ENCODE data around the gene LRRC9.
"Not testable (repeated sequence)": the region's sequence is repeated elsewhere in the genome, so short reads cannot be mapped to it uniquely, and the experiment has no call there.

Gene LRRC9

GRCh38 chr14:60035177-60035576 lies 115.2 kb downstream of the LRRC9 start:
- TF ChIP-seq MYC (IDR thresholded peaks at IDR 0.05; ENCODE audit: low read depth, low read length) (no peak), CTCF (IDR thresholded peaks at IDR 0.05; ENCODE audit: low read depth, low read length) (no peak), POLR2A (IDR thresholded peaks at IDR 0.05; ENCODE audit: extremely low read depth, insufficient read length) (no peak)
- TF ChIP-seq, protein P1, sequence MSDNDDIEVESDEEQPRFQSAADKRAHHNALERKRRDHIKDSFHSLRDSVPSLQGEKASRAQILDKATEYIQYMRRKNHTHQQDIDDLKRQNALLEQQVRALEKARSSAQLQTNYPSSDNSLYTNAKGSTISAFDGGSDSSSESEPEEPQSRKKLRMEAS (IDR thresholded peaks at IDR 0.05; ENCODE audit: low read depth, low read length): no peak
- no peak for DNase-seq (ENCODE audit: low read depth)
- H3K4me3 ChIP-seq (ENCODE audit: low read depth, low read length): no peak overlapping the region

DNA sequence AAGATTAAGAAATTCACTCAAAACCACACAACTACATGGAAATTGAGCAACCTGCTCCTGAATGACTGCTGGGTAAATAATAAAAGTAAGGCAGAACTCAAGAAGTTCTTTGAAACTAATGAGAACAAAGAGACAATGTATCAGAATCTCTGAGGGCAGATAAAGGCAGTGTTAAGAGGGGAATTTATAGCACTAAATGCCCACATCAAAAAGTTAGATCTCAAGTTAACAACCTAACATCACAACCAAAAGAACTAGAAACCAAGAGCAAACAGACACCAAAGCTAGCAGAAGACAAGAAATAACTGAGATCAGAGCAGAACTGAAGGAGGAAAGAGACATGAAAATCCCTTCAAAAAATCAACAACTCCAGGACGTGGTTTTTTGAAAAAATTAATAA lies 128.0 kb downstream of the LRRC9 start:
- DNase-seq (ENCODE audit: low read depth); H3K4me3 ChIP-seq (ENCODE audit: low read depth, low read length): not testable (repeated sequence)

- no peak overlapping the region for H3K4me3 ChIP-seq (ENCODE audit: low read depth, low read length)
- no peak for TF ChIP-seq CTCF (IDR thresholded peaks at IDR 0.05; ENCODE audit: low read depth, low read length)
- TF ChIP-seq, protein P1 (IDR thresholded peaks at IDR 0.05; ENCODE audit: low read depth, low read length): no peak
- no peak for TF ChIP-seq POLR2A (IDR thresholded peaks at IDR 0.05; ENCODE audit: extremely low read depth, insufficient read length)
- DNase-seq (ENCODE audit: low read depth): peak; percentile 1
Observed at GRCh38 chr14:60051721-60052221, 131.8 kb downstream of the LRRC9 start.

- TF ChIP-seq POLR2A (IDR thresholded peaks at IDR 0.05; ENCODE audit: extremely low read depth, insufficient read length) (no peak), CTCF (IDR thresholded peaks at IDR 0.05; ENCODE audit: low read depth, low read length) (no peak), MYC (IDR thresholded peaks at IDR 0.05; ENCODE audit: low read depth, low read length) (no peak)
- TF ChIP-seq, protein P1 (IDR thresholded peaks at IDR 0.05; ENCODE audit: low read depth, low read length): no peak
- no peak for DNase-seq (ENCODE audit: low read depth)
- H3K4me3 ChIP-seq (ENCODE audit: low read depth, low read length): no peak overlapping the region
Observed at GRCh38 chr14:60058087-60058486, 138.1 kb downstream of the LRRC9 start.

GRCh38 chr14:60061371-60061770 lies 141.4 kb downstream of the LRRC9 start:
- no peak for TF ChIP-seq CTCF (IDR thresholded peaks at IDR 0.05; ENCODE audit: low read depth, low read length)
- TF ChIP-seq MYC (IDR thresholded peaks at IDR 0.05; ENCODE audit: low read depth, low read length): no peak
- TF ChIP-seq, protein P1 (IDR thresholded peaks at IDR 0.05; ENCODE audit: low read depth, low read length): no peak
- no peak for TF ChIP-seq POLR2A (IDR thresholded peaks at IDR 0.05; ENCODE audit: extremely low read depth, insufficient read length)
- H3K4me3 ChIP-seq (ENCODE audit: low read depth, low read length): no peak overlapping the region
- DNase-seq (ENCODE audit: low read depth): no peak

DNA sequence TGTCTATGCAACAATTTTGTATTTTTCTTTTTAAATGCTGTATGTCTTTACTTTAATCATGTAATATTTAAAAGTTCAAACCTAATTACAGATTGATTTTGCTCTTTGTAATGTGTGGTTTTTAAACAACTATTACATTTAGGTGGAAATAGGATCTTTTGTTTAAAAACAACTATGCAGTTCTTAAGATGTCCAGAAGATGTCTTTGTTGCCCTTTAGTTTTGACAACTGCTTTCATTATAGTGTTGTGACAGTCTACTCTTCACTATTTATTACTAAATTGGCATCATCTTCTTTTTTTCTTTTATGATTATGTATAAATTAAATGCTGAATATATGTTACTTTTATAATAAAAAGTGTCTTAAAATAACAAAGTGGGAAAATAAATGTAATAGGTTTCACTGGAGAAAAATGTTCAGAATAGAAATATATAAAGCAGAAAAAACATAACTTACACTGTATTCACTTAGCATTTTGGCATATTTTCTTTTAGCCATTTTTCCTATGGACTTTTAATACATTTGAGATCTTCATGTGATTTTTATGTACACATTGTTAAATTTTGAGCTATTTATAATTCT lies 144.6 kb downstream of the LRRC9 start:
- DNase-seq (ENCODE audit: low read depth): peak; percentile 43
- TF ChIP-seq MYC (IDR thresholded peaks at IDR 0.05; ENCODE audit: low read depth, low read length) (no peak), CTCF (IDR thresholded peaks at IDR 0.05; ENCODE audit: low read depth, low read length) (no peak), POLR2A (IDR thresholded peaks at IDR 0.05; ENCODE audit: extremely low read depth, insufficient read length) (no peak)
- TF ChIP-seq, protein P1 (IDR thresholded peaks at IDR 0.05; ENCODE audit: low read depth, low read length): no peak
- H3K4me3 ChIP-seq (ENCODE audit: low read depth, low read length): no peak overlapping the region

All from NB4 (cell line).